Panc1 (cell line): ENCODE results near the gene RIC3.
"Not testable (repeated sequence)": the region's sequence is repeated elsewhere in the genome, so short reads cannot be mapped to it uniquely, and the experiment has no call there.

Experiments used
- CTCF ChIP-seq: fragments of 450-650 bp; IDR thresholded peaks from 2 replicates; pipeline ENCODE4 v1.5.1; 2017; ENCODE audit warnings: mild to moderate bottlenecking
- POLR2AphosphoS5 ChIP-seq: IDR thresholded peaks from 2 replicates; pipeline ENCODE4 v1.6.1; 2012; ENCODE audit warnings: mild to moderate bottlenecking, low read depth, low read length, moderate library complexity
- REST ChIP-seq, 2 experiments: IDR thresholded peaks; 2 replicates each; pipeline ENCODE4 v1.6.1; 2011 to 2012; ENCODE audit warnings: low read depth in 2 of 2, control low read depth in 1 of 2, low read length in 1 of 2, mild to moderate bottlenecking in 1 of 2, moderate library complexity in 1 of 2; ENCODE audit not compliant: insufficient read depth in 1 of 2
- SIN3A ChIP-seq: IDR thresholded peaks from 2 replicates; pipeline ENCODE4 v1.6.1; 2012; ENCODE audit warnings: low read depth, mild to moderate bottlenecking, low read length, moderate library complexity, borderline replicate concordance; ENCODE audit not compliant: insufficient read depth
- TCF7L2 ChIP-seq: IDR thresholded peaks from 2 replicates; pipeline ENCODE4 v1.6.1; 2011; ENCODE audit warnings: mild to moderate bottlenecking, low read depth, low read length, inconsistent platforms

- not testable (repeated sequence) for TF ChIP-seq CTCF; REST (IDR thresholded peaks at IDR 0.05; ENCODE audit: insufficient read depth in 1 of 2, low read depth in 2 of 2, low read length in 1 of 2); POLR2AphosphoS5; SIN3A; TCF7L2
Observed at GRCh38 chr11:8161627-8162304, 7.1 kb downstream of the RIC3 start.
